Endometrium (tissue), 2 donors: ENCODE data around the gene ZP1.

Experiments used
- FAIRE-seq: peaks from 2 replicates; lab custom pipeline; 2012; peaks lifted over from hg19 to GRCh38; lab: Jason Lieb, UNC
- donor health status: control.
- donor health status: control.

ZP1 gene

GRCh38 chr11:60844045-60844869 is 23.1 kb upstream of the ZP1 start:
- no peak for FAIRE-seq

GRCh38 chr11:60844870-60845221 is 22.5 kb upstream of the ZP1 start:
- FAIRE-seq, result no peak

- FAIRE-seq, result no peak
Observed at GRCh38 chr11:60845338-60845737, 22.0 kb upstream of the ZP1 start.

GRCh38 chr11:60847281-60847680 is 20.1 kb upstream of the ZP1 start:
- FAIRE-seq, result no peak

- FAIRE-seq, result no peak
Observed at GRCh38 chr11:60847896-60848295, 19.4 kb upstream of the ZP1 start.

- no peak for FAIRE-seq
Observed at GRCh38 chr11:60848714-60849151, 18.6 kb upstream of the ZP1 start.

GRCh38 chr11:60849641-60850520 is 17.5 kb upstream of the ZP1 start:
- no peak for FAIRE-seq

- no peak for FAIRE-seq
Observed at GRCh38 chr11:60851327-60852104, 15.8 kb upstream of the ZP1 start.

GRCh38 chr11:60852117-60852981 is 15.0 kb upstream of the ZP1 start:
- FAIRE-seq, result no peak

GRCh38 chr11:60852982-60853950 is 14.1 kb upstream of the ZP1 start:
- no peak for FAIRE-seq

GRCh38 chr11:60854140-60854846 is 13.0 kb upstream of the ZP1 start:
- FAIRE-seq, result no peak

- FAIRE-seq, result no peak
Observed at GRCh38 chr11:60854847-60855725, 12.3 kb upstream of the ZP1 start.

GRCh38 chr11:60855726-60856633 is 11.4 kb upstream of the ZP1 start, which contains the start of gene PTGDR2:
Gene PTGDR2, minus strand, starts transcription at chr11:60855950. Its CDS starts 2,228 bp downstream, at chr11:60853722.
- no peak for FAIRE-seq

- FAIRE-seq, result no peak
Observed at GRCh38 chr11:60857378-60858232, 9.7 kb upstream of the ZP1 start.

- FAIRE-seq, result no peak
Observed at GRCh38 chr11:60858236-60858635, 9.1 kb upstream of the ZP1 start.

- no peak for FAIRE-seq
Observed at GRCh38 chr11:60858731-60859464, 8.4 kb upstream of the ZP1 start.
